HG03103 (cell line): Measurements from ENCODE around the gene MSX1.

Experiments
- ATAC-seq: cut with Tn5 transposase; IDR thresholded peaks from one replicate; pipeline ENCODE4 v1.9.1; 2021; ENCODE audit warnings: low read depth; ENCODE audit not compliant: unreplicated experiment

Gene MSX1

GRCh38 chr4:4838936-4839810, 20.3 kb upstream of the MSX1 start:
- no peak for ATAC-seq

GRCh38 chr4:4840351-4840750, 19.1 kb upstream of the MSX1 start:
- ATAC-seq = no peak

- ATAC-seq = no peak
Observed at GRCh38 chr4:4841156-4841555, 18.3 kb upstream of the MSX1 start.

GRCh38 chr4:4842476-4843441, 16.7 kb upstream of the MSX1 start:
- ATAC-seq = no peak

GRCh38 chr4:4843635-4844291, 15.7 kb upstream of the MSX1 start:
- no peak for ATAC-seq

GRCh38 chr4:4845027-4845426, 14.4 kb upstream of the MSX1 start:
- ATAC-seq = no peak

- no peak for ATAC-seq
Observed at GRCh38 chr4:4847011-4847410, 12.5 kb upstream of the MSX1 start.

GRCh38 chr4:4848540-4848939, 10.9 kb upstream of the MSX1 start:
- no peak for ATAC-seq

- ATAC-seq = no peak
Observed at GRCh38 chr4:4849106-4849505, 10.4 kb upstream of the MSX1 start.

- ATAC-seq = no peak
Observed at GRCh38 chr4:4849524-4850193, 9.8 kb upstream of the MSX1 start.

- no peak for ATAC-seq
Observed at GRCh38 chr4:4851081-4851480, 8.4 kb upstream of the MSX1 start.

GRCh38 chr4:4851906-4852305, 7.6 kb upstream of the MSX1 start:
- ATAC-seq = no peak

- peak; percentile 72 for ATAC-seq
Observed at GRCh38 chr4:4852591-4853362, 6.7 kb upstream of the MSX1 start.

- peak; percentile 30 for ATAC-seq
Observed at GRCh38 chr4:4853371-4853823, 6.1 kb upstream of the MSX1 start.

- no peak for ATAC-seq
Observed at GRCh38 chr4:4853921-4854648, 5.4 kb upstream of the MSX1 start.

GRCh38 chr4:4854649-4855295, 4.7 kb upstream of the MSX1 start:
- no peak for ATAC-seq

GRCh38 chr4:4855301-4856070, 4.0 kb upstream of the MSX1 start:
- no peak for ATAC-seq
